GM23338 (cell line): Measurements from ENCODE around the gene GRIN3A. TPM values are rescaled to one million over a fixed set of nuclear protein-coding genes. Genes with fewer than 3 reads are reported as not detected.

Experiments
- ATAC-seq: fragments of 200-7000 bp; cut with Tn5 transposase; 3 replicates; pipeline ENCODE4 v1.9.1; 2020
- DNase-seq: peaks from one replicate; pipeline ENCODE4 v3.0.0-alpha.2; 2015; ENCODE audit warnings: low spot score
- H2AFZ ChIP-seq: fragments of 200-600 bp; sonication (generic); 2 replicates; pipeline ENCODE4 v1.8.0; 2016; ENCODE audit warnings: antibody characterized with exemption, mild to moderate bottlenecking, moderate library complexity
- H3F3A ChIP-seq: fragments of 200-600 bp; sonication (generic); replicated peaks from 2 replicates; pipeline ENCODE4 v1.8.0; 2017; ENCODE audit warnings: antibody characterized with exemption, mixed run types, low read depth
- H3K27ac ChIP-seq: fragments of 200-600 bp; sonication (generic); 2 replicates; pipeline ENCODE4 v1.6.1; 2016; ENCODE audit warnings: low read depth
- H3K27me3 ChIP-seq: fragments of 200-600 bp; sonication (generic); 2 replicates; pipeline ENCODE4 v1.8.0; 2016; ENCODE audit warnings: mild to moderate bottlenecking, mixed run types, moderate library complexity; ENCODE audit not compliant: insufficient read depth
- H3K36me3 ChIP-seq: fragments of 200-600 bp; sonication (generic); 2 replicates; pipeline ENCODE4 v1.8.0; 2016; ENCODE audit warnings: mild to moderate bottlenecking; ENCODE audit not compliant: insufficient read depth
- H3K4me1 ChIP-seq: fragments of 200-600 bp; sonication (generic); 2 replicates; pipeline ENCODE4 v1.8.0; 2016; ENCODE audit warnings: mild to moderate bottlenecking, moderate library complexity; ENCODE audit not compliant: insufficient read depth
- H3K4me2 ChIP-seq: fragments of 200-600 bp; sonication (generic); 2 replicates; pipeline ENCODE4 v1.7.1; 2017; ENCODE audit warnings: mixed run types
- H3K4me3 ChIP-seq: fragments of 200-600 bp; sonication (generic); 2 replicates; pipeline ENCODE4 v1.6.1; 2016; ENCODE audit warnings: mixed run types
- H3K79me2 ChIP-seq: fragments of 200-600 bp; sonication (generic); replicated peaks from 2 replicates; pipeline ENCODE4 v1.8.0; 2017; ENCODE audit warnings: mild to moderate bottlenecking; ENCODE audit not compliant: insufficient read depth
- H3K9me2 ChIP-seq: fragments of 200-600 bp; sonication (generic); 2 replicates; pipeline ENCODE4 v1.8.0; 2017; ENCODE audit not compliant: insufficient read depth
- H4K20me1 ChIP-seq: fragments of 200-600 bp; sonication (generic); replicated peaks from 2 replicates; pipeline ENCODE4 v1.8.0; 2017; ENCODE audit warnings: mild to moderate bottlenecking; ENCODE audit not compliant: insufficient read depth
- H3K27ac Mint-ChIP-seq: 2 replicates; pipeline ENCODE4 v1.8.0; 2020; ENCODE audit warnings: inconsistent platforms, mild to moderate bottlenecking, moderate library complexity, mixed read lengths
- H3K27me3 Mint-ChIP-seq: 3 replicates; pipeline ENCODE4 v1.8.0; 2022; ENCODE audit warnings: low read depth, mild to moderate bottlenecking, moderate library complexity, mixed read lengths, inconsistent platforms; ENCODE audit not compliant: insufficient read depth, poor library complexity
- H3K36me3 Mint-ChIP-seq: 3 replicates; pipeline ENCODE4 v1.8.0; 2021; ENCODE audit warnings: low read depth, mild to moderate bottlenecking, inconsistent platforms, moderate library complexity, mixed read lengths
- H3K4me1 Mint-ChIP-seq: 3 replicates; pipeline ENCODE4 v1.8.0; 2020; ENCODE audit warnings: mild to moderate bottlenecking, inconsistent platforms, mixed read lengths
- H3K4me3 Mint-ChIP-seq: 3 replicates; pipeline ENCODE4 v1.8.0; 2021; ENCODE audit warnings: moderate library complexity, mild to moderate bottlenecking, inconsistent platforms, mixed read lengths
- H3K9me3 Mint-ChIP-seq: 3 replicates; pipeline ENCODE4 v1.8.0; 2020; ENCODE audit warnings: moderate library complexity, mild to moderate bottlenecking, inconsistent platforms, mixed read lengths
- CREB1 ChIP-seq: fragments of 250-450 bp; sonication (Bioruptor Pico); IDR thresholded peaks from 2 replicates; pipeline ENCODE4 v1.5.0; 2020; ENCODE audit warnings: low read depth, mild to moderate bottlenecking, moderate library complexity
- EZH2phosphoT487 ChIP-seq: fragments of 200-600 bp; sonication (generic); IDR thresholded peaks from one replicate; pipeline ENCODE4 v1.8.1; 2018; ENCODE audit warnings: antibody characterized with exemption; ENCODE audit not compliant: unreplicated experiment
- NANOG ChIP-seq: IDR thresholded peaks from 2 replicates; pipeline ENCODE4 v1.6.1; 2016; ENCODE audit warnings: antibody characterized with exemption, borderline replicate concordance
- STAT1 ChIP-seq: IDR thresholded peaks from one replicate; pipeline ENCODE4 v1.6.1; 2016; ENCODE audit warnings: antibody characterized with exemption; ENCODE audit not compliant: unreplicated experiment
- ZNF114 ChIP-seq: fragments of 250-450 bp; sonication (Bioruptor Pico); IDR thresholded peaks from 2 replicates; pipeline ENCODE4 v1.5.0; 2020; ENCODE audit warnings: mild to moderate bottlenecking, moderate library complexity
- ZNF331 ChIP-seq: fragments of 250-450 bp; sonication (Bioruptor Pico); IDR thresholded peaks from 2 replicates; pipeline ENCODE4 v1.5.0; 2020; ENCODE audit warnings: low read depth, mild to moderate bottlenecking, moderate library complexity
- polyA plus RNA-seq: library from polyadenylated mRNA; unstranded; fragments of >200 nt; fragmentation: Nextera tagmentation; extraction: Ambion mirVana; gene quantifications from 2 replicates; pipeline ENCODE4 v1.2.1, GENCODE V29; 2016
- total RNA-seq: library from RNA; depleted of rRNA; stranded (reverse); fragments of >200 nt; shearing (Covaris generic); gene quantifications from 2 replicates; pipeline ENCODE4 v1.2.3, GENCODE V29; 2014
- TF ChIP-seq, protein P1 (sequence below), 2 experiments: fragments of 200-600 bp in 1 of 2; sonication (generic) in 1 of 2; conservative IDR thresholded peaks; 2 replicates each; pipeline versions ENCODE4 v1.5.1 to v1.6.1; 2016 to 2017; ENCODE audit warnings: antibody characterized with exemption in 2 of 2, low read depth in 2 of 2, mild to moderate bottlenecking in 2 of 2, moderate library complexity in 1 of 2
- TF ChIP-seq, protein P2 (sequence below): fragments of 250-450 bp; sonication (Bioruptor Pico); IDR thresholded peaks from 2 replicates; pipeline ENCODE4 v1.5.0; 2020; ENCODE audit warnings: mild to moderate bottlenecking, moderate library complexity
- TF ChIP-seq, protein P3 (sequence below): IDR thresholded peaks from one replicate; pipeline ENCODE4 v1.6.1; 2018; ENCODE audit warnings: antibody characterized with exemption; ENCODE audit not compliant: unreplicated experiment
- TF ChIP-seq, protein P4 (sequence below): IDR thresholded peaks from 2 replicates; pipeline ENCODE4 v1.6.1; 2016; ENCODE audit warnings: antibody characterized with exemption

The GRIN3A gene
- total and polyA plus RNA-seq, 2 experiments from 2014 or later = 0.03 to 0.05 TPM

DNA sequence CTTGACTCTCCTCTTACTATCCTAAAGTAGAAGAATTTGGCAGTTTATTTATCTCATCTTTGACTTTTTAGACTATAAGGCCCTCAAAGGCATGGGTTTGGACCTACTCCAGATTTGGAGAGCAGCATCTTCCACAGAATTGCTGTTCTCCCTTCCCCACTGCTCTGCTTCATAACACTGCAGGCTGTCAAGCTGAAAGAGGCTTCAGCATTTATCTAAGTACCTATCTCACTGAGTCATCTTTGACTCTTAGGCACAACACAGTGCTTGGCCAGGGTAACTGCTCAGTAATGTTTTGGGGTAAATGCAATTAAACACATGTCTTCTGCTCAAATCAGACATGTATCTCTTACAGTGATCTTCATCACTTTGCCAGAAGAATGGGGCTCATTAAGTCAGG is 60.6 kb downstream of the GRIN3A start:
- H3K27ac ChIP-seq = no peak overlapping the region
- no peak overlapping the region for H2AFZ ChIP-seq
- H3K9me2 ChIP-seq = no peaks in the 10 kb centered on the region
- Mint-ChIP-seq H3K4me1 (no peaks in the 10 kb centered on the region), H3K27ac (no peak overlapping the region), H3K36me3 (no peaks in the 10 kb centered on the region), H3K27me3 (peaks cover 3% of the 10 kb centered on the region), H3K4me3 (no peak overlapping the region), H3K9me3 (no peaks in the 10 kb centered on the region)
- H4K20me1 ChIP-seq = no peaks in the 10 kb centered on the region
- no peaks in the 10 kb centered on the region for H3K36me3 ChIP-seq
- no peak overlapping the region for H3K4me2 ChIP-seq
- no peaks in the 10 kb centered on the region; the same call in 1 of the 2 replicates for H3K4me1 ChIP-seq
- no peak overlapping the region for H3K4me3 ChIP-seq
- no peaks in the 10 kb centered on the region for H3K27me3 ChIP-seq
- TF ChIP-seq ZNF331 (CRISPR knock-in tag) = no peak
- no peak for TF ChIP-seq NANOG
- TF ChIP-seq, protein P1, sequence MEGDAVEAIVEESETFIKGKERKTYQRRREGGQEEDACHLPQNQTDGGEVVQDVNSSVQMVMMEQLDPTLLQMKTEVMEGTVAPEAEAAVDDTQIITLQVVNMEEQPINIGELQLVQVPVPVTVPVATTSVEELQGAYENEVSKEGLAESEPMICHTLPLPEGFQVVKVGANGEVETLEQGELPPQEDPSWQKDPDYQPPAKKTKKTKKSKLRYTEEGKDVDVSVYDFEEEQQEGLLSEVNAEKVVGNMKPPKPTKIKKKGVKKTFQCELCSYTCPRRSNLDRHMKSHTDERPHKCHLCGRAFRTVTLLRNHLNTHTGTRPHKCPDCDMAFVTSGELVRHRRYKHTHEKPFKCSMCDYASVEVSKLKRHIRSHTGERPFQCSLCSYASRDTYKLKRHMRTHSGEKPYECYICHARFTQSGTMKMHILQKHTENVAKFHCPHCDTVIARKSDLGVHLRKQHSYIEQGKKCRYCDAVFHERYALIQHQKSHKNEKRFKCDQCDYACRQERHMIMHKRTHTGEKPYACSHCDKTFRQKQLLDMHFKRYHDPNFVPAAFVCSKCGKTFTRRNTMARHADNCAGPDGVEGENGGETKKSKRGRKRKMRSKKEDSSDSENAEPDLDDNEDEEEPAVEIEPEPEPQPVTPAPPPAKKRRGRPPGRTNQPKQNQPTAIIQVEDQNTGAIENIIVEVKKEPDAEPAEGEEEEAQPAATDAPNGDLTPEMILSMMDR (conservative IDR thresholded peaks at IDR 0.05; ENCODE audit: low read depth in 2 of 2) = no peak
- TF ChIP-seq STAT1 = no peak
- TF ChIP-seq, protein P2, sequence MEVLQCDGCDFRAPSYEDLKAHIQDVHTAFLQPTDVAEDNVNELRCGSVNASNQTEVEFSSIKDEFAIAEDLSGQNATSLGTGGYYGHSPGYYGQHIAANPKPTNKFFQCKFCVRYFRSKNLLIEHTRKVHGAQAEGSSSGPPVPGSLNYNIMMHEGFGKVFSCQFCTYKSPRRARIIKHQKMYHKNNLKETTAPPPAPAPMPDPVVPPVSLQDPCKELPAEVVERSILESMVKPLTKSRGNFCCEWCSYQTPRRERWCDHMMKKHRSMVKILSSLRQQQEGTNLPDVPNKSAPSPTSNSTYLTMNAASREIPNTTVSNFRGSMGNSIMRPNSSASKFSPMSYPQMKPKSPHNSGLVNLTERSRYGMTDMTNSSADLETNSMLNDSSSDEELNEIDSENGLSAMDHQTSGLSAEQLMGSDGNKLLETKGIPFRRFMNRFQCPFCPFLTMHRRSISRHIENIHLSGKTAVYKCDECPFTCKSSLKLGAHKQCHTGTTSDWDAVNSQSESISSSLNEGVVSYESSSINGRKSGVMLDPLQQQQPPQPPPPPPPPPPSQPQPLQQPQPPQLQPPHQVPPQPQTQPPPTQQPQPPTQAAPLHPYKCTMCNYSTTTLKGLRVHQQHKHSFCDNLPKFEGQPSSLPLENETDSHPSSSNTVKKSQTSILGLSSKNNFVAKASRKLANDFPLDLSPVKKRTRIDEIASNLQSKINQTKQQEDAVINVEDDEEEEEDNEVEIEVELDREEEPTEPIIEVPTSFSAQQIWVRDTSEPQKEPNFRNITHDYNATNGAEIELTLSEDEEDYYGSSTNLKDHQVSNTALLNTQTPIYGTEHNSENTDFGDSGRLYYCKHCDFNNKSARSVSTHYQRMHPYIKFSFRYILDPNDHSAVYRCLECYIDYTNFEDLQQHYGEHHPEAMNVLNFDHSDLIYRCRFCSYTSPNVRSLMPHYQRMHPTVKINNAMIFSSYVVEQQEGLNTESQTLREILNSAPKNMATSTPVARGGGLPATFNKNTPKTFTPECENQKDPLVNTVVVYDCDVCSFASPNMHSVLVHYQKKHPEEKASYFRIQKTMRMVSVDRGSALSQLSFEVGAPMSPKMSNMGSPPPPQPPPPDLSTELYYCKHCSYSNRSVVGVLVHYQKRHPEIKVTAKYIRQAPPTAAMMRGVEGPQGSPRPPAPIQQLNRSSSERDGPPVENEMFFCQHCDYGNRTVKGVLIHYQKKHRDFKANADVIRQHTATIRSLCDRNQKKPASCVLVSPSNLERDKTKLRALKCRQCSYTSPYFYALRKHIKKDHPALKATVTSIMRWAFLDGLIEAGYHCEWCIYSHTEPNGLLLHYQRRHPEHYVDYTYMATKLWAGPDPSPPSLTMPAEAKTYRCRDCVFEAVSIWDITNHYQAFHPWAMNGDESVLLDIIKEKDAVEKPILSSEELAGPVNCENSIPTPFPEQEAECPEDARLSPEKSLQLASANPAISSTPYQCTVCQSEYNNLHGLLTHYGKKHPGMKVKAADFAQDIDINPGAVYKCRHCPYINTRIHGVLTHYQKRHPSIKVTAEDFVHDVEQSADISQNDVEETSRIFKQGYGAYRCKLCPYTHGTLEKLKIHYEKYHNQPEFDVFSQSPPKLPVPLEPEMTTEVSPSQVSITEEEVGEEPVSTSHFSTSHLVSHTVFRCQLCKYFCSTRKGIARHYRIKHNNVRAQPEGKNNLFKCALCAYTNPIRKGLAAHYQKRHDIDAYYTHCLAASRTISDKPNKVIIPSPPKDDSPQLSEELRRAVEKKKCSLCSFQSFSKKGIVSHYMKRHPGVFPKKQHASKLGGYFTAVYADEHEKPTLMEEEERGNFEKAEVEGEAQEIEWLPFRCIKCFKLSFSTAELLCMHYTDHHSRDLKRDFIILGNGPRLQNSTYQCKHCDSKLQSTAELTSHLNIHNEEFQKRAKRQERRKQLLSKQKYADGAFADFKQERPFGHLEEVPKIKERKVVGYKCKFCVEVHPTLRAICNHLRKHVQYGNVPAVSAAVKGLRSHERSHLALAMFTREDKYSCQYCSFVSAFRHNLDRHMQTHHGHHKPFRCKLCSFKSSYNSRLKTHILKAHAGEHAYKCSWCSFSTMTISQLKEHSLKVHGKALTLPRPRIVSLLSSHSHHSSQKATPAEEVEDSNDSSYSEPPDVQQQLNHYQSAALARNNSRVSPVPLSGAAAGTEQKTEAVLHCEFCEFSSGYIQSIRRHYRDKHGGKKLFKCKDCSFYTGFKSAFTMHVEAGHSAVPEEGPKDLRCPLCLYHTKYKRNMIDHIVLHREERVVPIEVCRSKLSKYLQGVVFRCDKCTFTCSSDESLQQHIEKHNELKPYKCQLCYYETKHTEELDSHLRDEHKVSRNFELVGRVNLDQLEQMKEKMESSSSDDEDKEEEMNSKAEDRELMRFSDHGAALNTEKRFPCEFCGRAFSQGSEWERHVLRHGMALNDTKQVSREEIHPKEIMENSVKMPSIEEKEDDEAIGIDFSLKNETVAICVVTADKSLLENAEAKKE (CRISPR knock-in tag) = no peak
- no peak for TF ChIP-seq ZNF114 (CRISPR knock-in tag)
- no peak for TF ChIP-seq EZH2phosphoT487
- TF ChIP-seq CREB1 (CRISPR knock-in tag) = no peak
- TF ChIP-seq, protein P3, sequence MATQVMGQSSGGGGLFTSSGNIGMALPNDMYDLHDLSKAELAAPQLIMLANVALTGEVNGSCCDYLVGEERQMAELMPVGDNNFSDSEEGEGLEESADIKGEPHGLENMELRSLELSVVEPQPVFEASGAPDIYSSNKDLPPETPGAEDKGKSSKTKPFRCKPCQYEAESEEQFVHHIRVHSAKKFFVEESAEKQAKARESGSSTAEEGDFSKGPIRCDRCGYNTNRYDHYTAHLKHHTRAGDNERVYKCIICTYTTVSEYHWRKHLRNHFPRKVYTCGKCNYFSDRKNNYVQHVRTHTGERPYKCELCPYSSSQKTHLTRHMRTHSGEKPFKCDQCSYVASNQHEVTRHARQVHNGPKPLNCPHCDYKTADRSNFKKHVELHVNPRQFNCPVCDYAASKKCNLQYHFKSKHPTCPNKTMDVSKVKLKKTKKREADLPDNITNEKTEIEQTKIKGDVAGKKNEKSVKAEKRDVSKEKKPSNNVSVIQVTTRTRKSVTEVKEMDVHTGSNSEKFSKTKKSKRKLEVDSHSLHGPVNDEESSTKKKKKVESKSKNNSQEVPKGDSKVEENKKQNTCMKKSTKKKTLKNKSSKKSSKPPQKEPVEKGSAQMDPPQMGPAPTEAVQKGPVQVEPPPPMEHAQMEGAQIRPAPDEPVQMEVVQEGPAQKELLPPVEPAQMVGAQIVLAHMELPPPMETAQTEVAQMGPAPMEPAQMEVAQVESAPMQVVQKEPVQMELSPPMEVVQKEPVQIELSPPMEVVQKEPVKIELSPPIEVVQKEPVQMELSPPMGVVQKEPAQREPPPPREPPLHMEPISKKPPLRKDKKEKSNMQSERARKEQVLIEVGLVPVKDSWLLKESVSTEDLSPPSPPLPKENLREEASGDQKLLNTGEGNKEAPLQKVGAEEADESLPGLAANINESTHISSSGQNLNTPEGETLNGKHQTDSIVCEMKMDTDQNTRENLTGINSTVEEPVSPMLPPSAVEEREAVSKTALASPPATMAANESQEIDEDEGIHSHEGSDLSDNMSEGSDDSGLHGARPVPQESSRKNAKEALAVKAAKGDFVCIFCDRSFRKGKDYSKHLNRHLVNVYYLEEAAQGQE = no peak
- TF ChIP-seq, protein P4, sequence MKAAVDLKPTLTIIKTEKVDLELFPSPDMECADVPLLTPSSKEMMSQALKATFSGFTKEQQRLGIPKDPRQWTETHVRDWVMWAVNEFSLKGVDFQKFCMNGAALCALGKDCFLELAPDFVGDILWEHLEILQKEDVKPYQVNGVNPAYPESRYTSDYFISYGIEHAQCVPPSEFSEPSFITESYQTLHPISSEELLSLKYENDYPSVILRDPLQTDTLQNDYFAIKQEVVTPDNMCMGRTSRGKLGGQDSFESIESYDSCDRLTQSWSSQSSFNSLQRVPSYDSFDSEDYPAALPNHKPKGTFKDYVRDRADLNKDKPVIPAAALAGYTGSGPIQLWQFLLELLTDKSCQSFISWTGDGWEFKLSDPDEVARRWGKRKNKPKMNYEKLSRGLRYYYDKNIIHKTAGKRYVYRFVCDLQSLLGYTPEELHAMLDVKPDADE = no peak
- no peak for DNase-seq
- H3F3A ChIP-seq = no peaks in the 10 kb centered on the region
- H3K79me2 ChIP-seq = no peaks in the 10 kb centered on the region
- ATAC-seq = no peak
